SJSA1 (cell line): Measurements from ENCODE around the gene TEX53. TPM values are rescaled to one million over a fixed set of nuclear protein-coding genes. Genes with fewer than 3 reads are reported as not detected.
A peak's percentile ranks its signal among the peaks of the same experiment; 100 is the strongest.

Source experiments
- DNase-seq, 2 experiments: peaks; one replicate each; pipeline ENCODE4 v3.0.0-alpha.2; 2015 to 2020; ENCODE audit warnings: low spot score in 2 of 2, low read depth in 1 of 2
- H3K27ac ChIP-seq: fragments of 250-450 bp; sonication (Bioruptor Pico); 2 replicates; pipeline ENCODE4 v1.5.1; 2020; ENCODE audit warnings: mild to moderate bottlenecking, moderate library complexity
- H3K27me3 ChIP-seq: fragments of 250-450 bp; sonication (Bioruptor Pico); replicated peaks from 2 replicates; pipeline ENCODE4 v1.5.1; 2020; ENCODE audit warnings: mild to moderate bottlenecking, moderate library complexity
- H3K36me3 ChIP-seq: fragments of 250-450 bp; sonication (Bioruptor Pico); 2 replicates; pipeline ENCODE4 v1.5.1; 2020; ENCODE audit warnings: mild to moderate bottlenecking
- H3K4me1 ChIP-seq: fragments of 250-450 bp; sonication (Bioruptor Pico); replicated peaks from 2 replicates; pipeline ENCODE4 v1.6.1; 2021; ENCODE audit warnings: mild to moderate bottlenecking
- H3K4me3 ChIP-seq: fragments of 250-450 bp; sonication (Bioruptor Pico); 2 replicates; pipeline ENCODE4 v1.5.1; 2020; ENCODE audit warnings: mild to moderate bottlenecking
- H3K9me3 ChIP-seq: fragments of 250-450 bp; sonication (Bioruptor Pico); replicated peaks from 2 replicates; pipeline ENCODE4 v1.5.1; 2020; ENCODE audit warnings: mild to moderate bottlenecking
- total RNA-seq: library from RNA; depleted of rRNA; stranded (reverse); fragments of >200 nt; shearing (Covaris generic); gene quantifications from 2 replicates; pipeline ENCODE4 v1.2.3, GENCODE V29; 2014; rRNA removed

Gene TEX53
- not detected in 2 replicates for total RNA-seq

DNA sequence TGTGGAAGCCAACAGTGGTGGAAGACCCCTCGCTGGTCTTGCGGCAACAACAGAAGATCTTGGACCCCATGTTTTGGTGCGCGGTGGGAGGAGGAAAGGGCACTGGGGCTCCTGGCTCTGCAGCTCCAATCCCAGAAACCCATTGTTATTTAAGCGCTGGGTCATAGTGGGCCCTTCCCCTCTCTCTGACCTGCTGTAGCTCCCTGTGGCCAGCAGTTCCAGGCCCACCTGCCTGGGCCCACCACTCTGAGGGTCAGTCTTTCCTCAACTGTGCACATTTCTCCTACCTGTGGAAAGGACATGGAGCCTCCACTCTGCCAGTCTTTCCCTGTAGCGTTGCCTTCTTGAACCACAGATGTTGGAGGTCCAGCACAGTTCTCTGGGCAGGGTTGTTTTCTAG is at the start of gene TEX53:
TEX53 (minus strand) TSS at position 101 of the 400 bp plus-strand sequence; CDS start at position 70, 31 bp downstream.
- Histone ChIP-seq H3K9me3 (no peaks in the 10 kb centered on the region), H3K4me1 (no peaks in the 10 kb centered on the region), H3K36me3 (no peaks in the 10 kb centered on the region), H3K27me3 (no peaks in the 10 kb centered on the region), H3K27ac (no peak within 1 kb of the TSS), H3K4me3 (no peak within 1 kb of the TSS)
- peak in 1 of 2 experiments; percentile 16 for DNase-seq

DNA sequence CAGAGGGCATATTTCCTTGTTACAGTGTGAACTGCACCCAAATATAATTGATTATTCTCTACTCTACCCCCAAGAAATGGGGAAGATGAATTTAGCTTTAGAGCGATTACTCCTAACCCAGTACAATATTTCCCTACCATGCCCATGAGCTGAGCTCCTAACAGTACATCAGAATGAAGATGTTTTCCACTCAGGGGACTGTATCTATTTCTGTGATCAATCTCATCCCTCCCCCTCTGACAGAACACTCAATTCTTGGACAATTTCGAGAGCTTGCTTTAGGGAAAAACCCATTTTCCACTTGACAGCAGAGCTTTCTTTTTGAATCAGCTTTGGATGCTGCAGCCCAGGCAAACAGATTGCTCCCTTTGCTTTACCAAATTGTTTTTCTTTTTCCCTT is 49.1 kb upstream of the TEX53 start:
- Histone ChIP-seq H3K27me3 (no peaks in the 10 kb centered on the region), H3K4me1 (no peaks in the 10 kb centered on the region), H3K9me3 (no peaks in the 10 kb centered on the region), H3K27ac (no peak overlapping the region), H3K36me3 (no peaks in the 10 kb centered on the region), H3K4me3 (no peak overlapping the region)
- DNase-seq = no peak

DNA sequence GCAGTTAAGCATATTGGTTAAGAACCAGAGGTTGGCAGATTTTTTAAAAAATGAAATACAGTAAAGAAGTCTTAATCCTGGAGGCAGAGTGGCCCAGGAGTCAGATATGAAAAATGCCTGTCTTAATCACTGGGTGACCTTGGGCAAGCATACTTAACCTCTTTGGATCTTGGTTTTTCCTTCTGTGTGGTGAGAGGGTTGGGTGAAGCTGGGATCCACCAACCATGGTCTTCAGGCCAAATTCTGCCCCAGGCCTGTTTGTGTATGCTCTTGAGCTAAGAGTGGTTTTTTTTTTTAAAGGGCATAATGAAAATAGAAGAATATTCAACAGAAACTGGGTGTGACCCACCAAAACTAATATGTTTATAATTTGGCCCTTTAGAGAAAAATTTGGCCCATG is 44.4 kb upstream of the TEX53 start:
- Histone ChIP-seq H3K4me1 (no peaks in the 10 kb centered on the region; the same call in 1 of the 2 replicates), H3K4me3 (no peak overlapping the region), H3K27me3 (no peaks in the 10 kb centered on the region), H3K9me3 (no peaks in the 10 kb centered on the region), H3K36me3 (no peaks in the 10 kb centered on the region), H3K27ac (no peak overlapping the region)
- DNase-seq = no peak

DNA sequence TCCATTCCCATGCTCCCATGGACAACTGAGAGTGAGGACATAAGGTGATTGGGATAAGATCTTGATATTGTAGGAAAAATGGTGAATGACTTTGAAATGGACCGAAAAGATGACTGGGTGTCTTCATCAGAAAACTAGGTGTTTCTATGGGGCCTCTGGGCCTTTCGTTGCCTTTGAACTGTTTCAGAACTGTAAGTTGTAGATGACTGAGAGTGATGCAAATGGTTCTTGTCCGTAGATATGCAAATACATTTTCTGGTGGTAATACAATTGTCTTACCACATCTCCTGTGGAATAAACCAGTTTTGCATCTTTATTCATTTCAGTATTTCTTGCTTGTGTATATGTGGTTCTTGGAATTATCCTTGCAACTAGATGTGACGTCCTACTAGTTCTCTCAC is 40.3 kb upstream of the TEX53 start:
- Histone ChIP-seq H3K4me3 (no peak overlapping the region), H3K27ac (no peak overlapping the region), H3K4me1 (peaks cover 12% of the 10 kb centered on the region), H3K27me3 (no peaks in the 10 kb centered on the region), H3K36me3 (no peaks in the 10 kb centered on the region), H3K9me3 (no peaks in the 10 kb centered on the region)
- DNase-seq = no peak

- Histone ChIP-seq H3K36me3 (no peaks in the 10 kb centered on the region), H3K4me1 (peaks cover 15% of the 10 kb centered on the region), H3K27me3 (no peaks in the 10 kb centered on the region), H3K4me3 (no peak overlapping the region), H3K9me3 (no peaks in the 10 kb centered on the region), H3K27ac (no peak overlapping the region)
- DNase-seq = peak in 1 of 2 experiments; percentile 19
Observed at GRCh38 chr9:114696814-114697544, 39.4 kb upstream of the TEX53 start.

GRCh38 chr9:114695948-114696347 is 38.3 kb upstream of the TEX53 start:
- H3K27ac ChIP-seq = no peak overlapping the region
- H3K36me3 ChIP-seq = no peaks in the 10 kb centered on the region
- H3K4me1 ChIP-seq = peaks cover 24% of the 10 kb centered on the region
- H3K9me3 ChIP-seq = no peaks in the 10 kb centered on the region
- DNase-seq = no peak
- H3K27me3 ChIP-seq = no peaks in the 10 kb centered on the region
- no peak overlapping the region for H3K4me3 ChIP-seq

- peaks cover 34% of the 10 kb centered on the region for H3K4me1 ChIP-seq
- no peak overlapping the region for H3K27ac ChIP-seq
- no peaks in the 10 kb centered on the region for H3K27me3 ChIP-seq
- no peak for DNase-seq
- no peaks in the 10 kb centered on the region for H3K36me3 ChIP-seq
- H3K9me3 ChIP-seq = no peaks in the 10 kb centered on the region
- H3K4me3 ChIP-seq = no peak overlapping the region
Observed at GRCh38 chr9:114694719-114695269, 37.2 kb upstream of the TEX53 start.

- peaks cover 41% of the 10 kb centered on the region for H3K4me1 ChIP-seq
- no peak overlapping the region for H3K27ac ChIP-seq
- DNase-seq = no peak
- no peak overlapping the region for H3K4me3 ChIP-seq
- H3K27me3 ChIP-seq = no peaks in the 10 kb centered on the region
- H3K9me3 ChIP-seq = no peaks in the 10 kb centered on the region
- H3K36me3 ChIP-seq = no peaks in the 10 kb centered on the region
Observed at GRCh38 chr9:114694146-114694545, 36.5 kb upstream of the TEX53 start.

GRCh38 chr9:114693248-114693855 is 35.7 kb upstream of the TEX53 start:
- Histone ChIP-seq H3K27me3 (no peaks in the 10 kb centered on the region), H3K36me3 (no peaks in the 10 kb centered on the region), H3K9me3 (no peaks in the 10 kb centered on the region), H3K27ac (no peak overlapping the region), H3K4me3 (no peak overlapping the region), H3K4me1 (peaks cover 41% of the 10 kb centered on the region)
- no peak for DNase-seq

DNA sequence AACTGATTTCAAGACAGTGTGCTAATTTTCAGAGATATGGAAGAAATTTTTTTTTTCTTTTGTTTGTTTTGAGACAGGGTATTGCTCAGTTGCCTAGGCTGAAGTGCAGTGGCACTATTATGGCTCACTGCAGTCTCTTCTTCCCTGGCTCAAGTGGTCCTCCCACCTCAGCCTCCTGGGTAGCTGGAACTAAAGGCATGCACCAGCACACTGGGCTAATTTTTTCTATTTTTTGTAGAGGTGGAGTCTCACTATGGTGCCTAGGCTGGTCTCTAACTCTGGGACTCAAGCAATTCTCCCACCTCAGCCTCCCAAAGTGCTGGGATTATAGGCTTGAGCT is 34.3 kb upstream of the TEX53 start:
- H3K36me3 ChIP-seq = no peaks in the 10 kb centered on the region
- H3K9me3 ChIP-seq = no peaks in the 10 kb centered on the region
- peaks cover 41% of the 10 kb centered on the region for H3K4me1 ChIP-seq
- no peaks in the 10 kb centered on the region for H3K27me3 ChIP-seq
- no peak overlapping the region for H3K4me3 ChIP-seq
- DNase-seq = no peak
- H3K27ac ChIP-seq = peak overlapping the region; percentile 84

- Histone ChIP-seq H3K27me3 (no peaks in the 10 kb centered on the region), H3K9me3 (no peaks in the 10 kb centered on the region), H3K4me3 (no peak overlapping the region), H3K27ac (peak overlapping the region; percentile 84), H3K36me3 (no peaks in the 10 kb centered on the region), H3K4me1 (peaks cover 41% of the 10 kb centered on the region)
- DNase-seq = peak; percentile 81 to 89
Observed at GRCh38 chr9:114691046-114691955, 33.7 kb upstream of the TEX53 start.

DNA sequence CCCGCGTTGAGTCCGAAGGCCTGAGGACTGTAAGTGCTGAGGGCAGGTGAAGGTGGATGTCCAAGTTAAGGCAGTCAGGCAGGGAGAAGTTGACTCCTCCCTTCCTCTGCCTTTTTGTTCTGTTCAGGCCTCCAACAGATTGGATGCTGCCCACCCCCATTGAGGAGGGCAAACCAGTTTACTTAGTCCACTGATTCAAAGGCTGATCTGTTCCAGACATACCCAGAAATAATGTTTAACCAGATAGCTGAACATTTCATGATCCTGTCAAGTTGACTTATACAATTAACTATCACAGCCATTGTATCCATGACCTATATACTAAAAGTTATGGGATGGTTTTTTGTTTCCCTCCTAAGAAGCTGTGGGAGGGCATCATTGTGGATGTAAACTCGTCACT is 32.7 kb upstream of the TEX53 start:
- H3K4me1 ChIP-seq = peaks cover 41% of the 10 kb centered on the region
- H3K27ac ChIP-seq = peak overlapping the region; percentile 84

DNA sequence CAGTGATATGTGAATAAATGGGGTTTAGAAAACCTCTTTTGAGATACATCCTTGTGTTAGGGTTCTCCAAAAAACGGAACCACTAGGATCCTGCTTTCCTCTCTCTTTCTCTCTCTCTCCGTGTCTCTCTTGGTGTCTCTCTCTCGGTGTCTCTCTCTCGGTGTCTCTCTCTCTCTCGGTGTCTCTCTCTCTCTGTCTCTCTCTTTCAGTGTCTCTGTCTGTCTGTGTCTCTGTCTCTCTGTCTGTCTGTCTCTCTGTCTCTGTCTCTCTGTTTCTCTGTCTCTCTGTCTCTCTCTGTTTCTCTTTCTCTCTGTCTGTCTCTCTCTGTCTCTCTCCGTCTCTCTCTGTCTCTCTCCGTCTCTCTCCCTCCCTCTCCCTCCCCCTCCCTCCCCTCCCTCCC is 32.2 kb upstream of the TEX53 start:
- Histone ChIP-seq H3K4me1 (peaks cover 41% of the 10 kb centered on the region), H3K27me3 (no peaks in the 10 kb centered on the region), H3K36me3 (no peaks in the 10 kb centered on the region), H3K27ac (no peak overlapping the region), H3K4me3 (no peak overlapping the region), H3K9me3 (no peaks in the 10 kb centered on the region)
- no peak for DNase-seq

More for the DNA sequence above, 32.7 kb upstream of the TEX53 start:
- DNase-seq = peak in 1 of 2 experiments; percentile 23
- Histone ChIP-seq H3K4me3 (no peak overlapping the region), H3K36me3 (no peaks in the 10 kb centered on the region), H3K27me3 (no peaks in the 10 kb centered on the region), H3K9me3 (no peaks in the 10 kb centered on the region)
